HG03196 (cell line): ENCODE data around the gene VIPR2.

Experiments
- ATAC-seq: cut with Tn5 transposase; IDR thresholded peaks from one replicate; pipeline ENCODE4 v1.9.1; 2021; ENCODE audit not compliant: unreplicated experiment

Gene VIPR2

DNA sequence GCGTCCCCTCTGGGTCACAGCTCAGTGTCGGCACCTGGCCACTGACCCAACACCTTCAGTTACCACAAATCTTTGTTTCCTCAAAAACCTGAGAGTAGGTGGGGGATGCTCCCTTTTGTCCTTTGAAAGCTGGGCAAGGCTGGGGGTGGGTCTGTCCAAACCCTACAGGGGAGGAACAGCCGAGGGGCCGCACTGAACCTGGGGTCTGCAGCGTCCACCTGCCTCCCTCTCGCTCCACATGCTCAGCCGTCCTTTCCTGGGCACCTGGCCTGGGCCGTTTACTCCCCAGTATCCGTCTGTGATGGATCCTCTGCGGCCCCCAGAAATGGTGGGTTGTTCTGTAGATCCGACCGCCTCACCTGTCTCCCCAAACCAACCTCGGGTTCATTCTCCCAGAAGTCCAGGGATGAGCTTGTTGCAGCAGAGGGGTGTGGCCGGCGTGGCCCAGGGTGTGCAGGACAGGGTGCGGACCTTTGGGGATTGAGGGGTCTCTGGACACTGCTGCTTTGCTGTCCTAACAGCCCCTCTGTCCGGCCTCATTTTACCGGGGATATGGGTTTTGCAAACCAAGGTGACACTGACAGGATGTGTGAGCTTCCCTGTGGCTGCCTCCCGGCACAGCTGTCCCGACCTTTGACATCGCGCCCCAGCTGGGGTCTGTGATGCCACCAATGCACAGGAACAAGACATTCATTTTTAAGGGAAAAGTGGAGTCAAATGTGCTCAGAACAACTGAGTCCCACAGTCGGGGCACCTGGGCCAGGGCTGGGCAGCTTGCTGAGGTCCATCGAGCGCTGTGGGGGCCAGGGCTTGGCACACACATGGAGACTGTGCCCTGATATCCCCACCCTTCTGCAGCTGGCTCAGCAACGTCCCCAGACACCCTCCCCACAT is 115.9 kb downstream of the VIPR2 start:
- no peak for ATAC-seq

DNA sequence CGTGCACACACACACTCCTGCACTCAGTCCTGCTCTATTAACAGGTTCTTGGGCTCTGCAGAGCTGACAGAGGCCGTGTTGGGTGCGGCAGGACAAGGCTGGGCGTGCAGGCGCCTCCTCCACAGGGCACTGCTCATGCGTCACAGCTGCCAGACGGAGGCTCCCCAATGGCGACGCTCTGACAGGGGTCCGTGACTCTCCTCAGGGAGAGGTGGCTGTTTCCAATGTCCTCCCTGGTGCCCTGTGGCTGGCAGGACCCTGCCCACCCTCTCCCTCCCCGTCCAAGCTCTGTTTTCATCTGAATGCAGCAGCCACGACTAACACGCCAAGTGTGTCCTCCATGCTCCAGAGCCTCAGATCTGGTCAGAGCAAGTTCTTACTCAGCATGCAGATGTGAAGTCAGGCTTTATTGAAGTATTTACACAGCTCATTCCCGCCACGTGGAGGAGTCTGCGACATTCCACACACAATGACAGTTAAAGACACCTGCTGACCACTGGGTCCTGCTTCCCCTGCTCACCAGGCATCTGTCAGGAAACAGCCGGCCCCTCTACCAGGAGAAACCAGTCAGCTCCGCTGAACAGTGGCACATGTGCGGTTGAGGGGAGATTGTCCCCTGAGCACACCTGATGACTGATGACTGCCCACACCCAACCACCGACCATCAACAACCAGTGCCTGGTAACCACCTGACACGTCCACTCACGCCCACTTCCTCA is 116.7 kb downstream of the VIPR2 start:
- no peak for ATAC-seq

DNA sequence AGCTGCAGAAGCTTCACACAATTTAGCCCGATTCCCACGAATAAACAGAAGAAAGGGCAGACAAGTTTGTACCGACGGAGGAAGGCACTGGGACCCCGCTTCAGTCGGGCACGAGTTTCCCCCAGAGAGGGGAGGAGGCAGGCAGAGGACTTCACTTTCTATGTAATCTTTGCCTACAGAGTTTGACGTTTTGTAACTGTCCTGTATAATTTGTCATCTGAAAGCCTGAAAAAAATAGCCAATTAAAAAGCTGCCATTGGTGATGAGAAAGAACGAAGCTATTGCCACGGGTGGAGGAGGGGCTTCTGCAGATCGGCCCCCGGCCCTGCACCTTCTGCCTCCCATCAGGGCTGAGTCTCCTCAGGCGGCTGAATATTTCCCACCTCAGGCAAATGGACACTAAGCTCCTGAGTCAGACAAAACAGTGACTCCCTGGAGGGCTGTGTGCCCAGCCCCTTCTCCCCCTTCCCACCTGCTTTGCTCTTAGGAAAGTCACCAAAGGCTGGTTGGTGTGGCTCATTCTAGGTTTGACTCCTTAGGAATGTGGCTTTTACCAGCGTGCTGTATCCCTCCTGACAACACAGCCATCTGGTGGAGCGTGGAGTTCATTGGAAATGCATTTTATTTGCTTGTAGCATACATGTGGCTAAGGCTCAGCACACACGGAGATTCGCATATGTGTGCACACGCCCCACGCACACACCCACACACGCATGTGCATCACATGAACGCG is 117.4 kb downstream of the VIPR2 start:
- ATAC-seq = no peak

DNA sequence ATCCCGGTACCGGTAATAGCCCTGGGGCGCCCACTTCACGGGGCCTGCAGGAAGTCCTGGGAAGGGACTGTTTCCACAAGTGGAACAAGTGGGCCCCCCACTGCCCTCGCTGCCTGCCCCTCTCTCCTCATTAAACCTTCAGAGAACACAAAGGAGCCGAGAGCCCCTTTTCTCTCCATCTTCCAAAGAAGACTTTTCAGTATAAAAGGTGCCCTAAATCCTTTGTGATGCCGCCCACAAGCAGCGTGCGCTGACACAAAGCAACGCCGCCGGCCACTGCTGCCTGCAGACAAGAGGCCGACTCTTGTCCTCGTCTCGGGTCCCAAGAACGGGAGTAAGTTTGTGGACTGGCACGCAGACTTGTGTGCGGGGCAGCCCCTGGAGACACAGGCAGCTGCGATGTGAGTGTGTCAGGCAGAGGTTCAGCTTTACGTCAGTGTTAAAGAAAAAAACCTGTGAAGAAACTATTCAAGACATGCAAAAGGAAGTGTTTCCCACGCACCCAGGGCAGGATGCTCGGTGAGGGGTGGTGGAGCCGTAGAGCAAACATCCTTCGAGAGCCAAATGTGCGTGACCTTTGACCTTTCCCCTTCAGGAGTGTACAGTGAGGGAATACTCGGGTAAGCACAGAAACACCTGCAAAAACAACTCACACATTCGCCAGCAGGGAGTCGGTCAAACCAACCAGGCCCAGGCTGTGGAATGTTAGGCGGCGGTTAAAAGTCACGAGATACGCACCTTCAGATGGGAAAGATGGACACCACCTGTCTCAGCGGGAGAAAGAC is 118.2 kb downstream of the VIPR2 start:
- ATAC-seq = no peak

DNA sequence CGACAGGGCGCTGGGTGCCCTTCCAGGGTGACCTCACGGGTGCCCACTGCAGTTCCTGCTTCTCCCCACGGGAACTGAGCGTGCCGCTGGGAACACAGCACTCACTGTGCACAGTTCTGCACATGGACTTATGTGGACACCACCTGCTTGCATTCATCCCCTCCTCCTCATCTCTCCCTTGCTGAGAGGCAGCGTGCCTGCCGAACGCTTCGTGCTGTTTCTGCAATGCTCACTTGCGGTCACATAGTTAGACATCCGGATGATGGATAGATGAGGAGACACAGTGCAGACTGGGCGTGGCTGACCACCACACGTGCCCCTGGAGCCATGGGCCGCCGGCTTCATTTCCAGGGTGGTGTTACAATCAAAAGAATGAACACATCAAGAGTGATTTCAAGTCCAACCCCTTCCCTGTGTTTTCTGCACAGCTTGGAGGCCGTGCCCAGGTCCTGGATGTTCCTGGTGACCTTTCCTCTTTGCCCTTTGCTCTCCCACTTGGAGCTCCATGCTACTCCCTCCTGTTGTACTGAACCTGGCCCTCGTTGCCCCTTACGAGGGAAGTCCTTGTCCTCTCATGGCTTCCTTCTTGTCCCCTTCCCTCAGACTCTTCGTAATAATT is 119.4 kb downstream of the VIPR2 start:
- no peak for ATAC-seq

DNA sequence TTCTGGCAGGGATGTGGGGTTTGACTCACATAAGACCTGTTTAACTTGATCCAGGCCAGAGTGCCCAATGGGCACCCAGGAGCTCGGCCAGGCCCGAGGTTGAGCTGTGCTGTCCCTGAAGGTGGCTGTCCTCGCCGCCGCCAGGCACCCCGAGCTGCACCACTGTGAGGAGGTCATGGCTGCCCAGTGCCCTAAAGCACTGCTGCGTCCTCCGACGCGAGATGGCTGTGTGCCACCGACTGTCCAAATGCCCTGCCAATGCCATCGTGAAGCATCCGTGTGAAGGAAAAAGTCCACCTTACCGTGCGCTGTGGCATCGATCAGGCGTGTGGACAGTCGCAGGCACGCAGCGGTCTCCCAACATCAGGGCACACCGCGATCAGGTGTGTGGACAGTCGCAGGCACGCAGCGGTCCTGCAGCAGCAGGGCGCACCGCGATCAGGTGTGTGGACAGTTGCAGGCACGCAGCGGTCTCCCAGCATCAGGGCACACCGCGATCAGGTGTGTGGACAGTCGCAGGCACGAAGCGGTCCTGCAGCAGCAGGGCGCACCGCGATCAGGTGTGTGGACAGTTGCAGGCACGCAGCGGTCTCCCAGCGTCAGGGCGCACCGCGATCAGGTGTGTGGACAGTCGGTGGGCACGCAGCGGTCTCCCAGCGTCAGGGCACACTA is 120.3 kb downstream of the VIPR2 start:
- no peak for ATAC-seq

DNA sequence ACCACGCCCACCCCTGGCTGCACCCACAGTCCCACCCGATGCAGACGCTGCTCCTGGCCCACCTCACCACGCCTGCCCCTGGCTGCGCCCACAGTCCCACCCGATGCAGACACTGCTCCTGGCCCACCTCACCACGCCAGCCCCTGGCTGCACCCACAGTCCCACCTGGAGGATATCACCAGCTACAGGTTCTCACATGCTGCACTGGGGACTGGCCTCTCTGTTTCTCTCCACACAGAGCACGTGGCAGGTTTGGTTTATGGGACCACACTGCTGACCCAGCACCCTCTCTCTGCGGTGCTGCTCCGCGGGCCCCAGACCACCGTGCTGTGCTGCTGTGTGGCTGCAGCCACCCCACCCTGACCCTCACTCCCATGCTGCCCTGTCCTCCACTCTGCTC is 120.9 kb downstream of the VIPR2 start:
- ATAC-seq = no peak

DNA sequence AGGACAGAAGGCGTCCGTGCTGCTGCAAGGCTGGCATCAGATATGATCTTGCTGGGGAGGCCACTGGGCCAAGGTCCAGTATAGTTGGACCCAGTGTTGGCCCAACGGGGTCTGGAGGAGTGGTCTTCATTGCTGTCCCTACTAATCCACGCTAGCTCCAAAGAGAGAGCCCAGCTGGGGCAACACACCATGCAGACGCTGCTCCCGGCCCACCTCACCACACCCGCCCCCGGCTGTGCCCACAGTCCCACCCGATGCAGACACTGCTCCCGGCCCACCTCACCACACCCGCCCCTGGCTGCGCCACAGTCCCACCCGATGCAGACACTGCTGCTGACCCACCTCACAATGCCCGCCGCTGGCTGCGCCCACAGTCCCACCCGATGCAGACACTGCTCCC is 121.5 kb downstream of the VIPR2 start:
- ATAC-seq = no peak

DNA sequence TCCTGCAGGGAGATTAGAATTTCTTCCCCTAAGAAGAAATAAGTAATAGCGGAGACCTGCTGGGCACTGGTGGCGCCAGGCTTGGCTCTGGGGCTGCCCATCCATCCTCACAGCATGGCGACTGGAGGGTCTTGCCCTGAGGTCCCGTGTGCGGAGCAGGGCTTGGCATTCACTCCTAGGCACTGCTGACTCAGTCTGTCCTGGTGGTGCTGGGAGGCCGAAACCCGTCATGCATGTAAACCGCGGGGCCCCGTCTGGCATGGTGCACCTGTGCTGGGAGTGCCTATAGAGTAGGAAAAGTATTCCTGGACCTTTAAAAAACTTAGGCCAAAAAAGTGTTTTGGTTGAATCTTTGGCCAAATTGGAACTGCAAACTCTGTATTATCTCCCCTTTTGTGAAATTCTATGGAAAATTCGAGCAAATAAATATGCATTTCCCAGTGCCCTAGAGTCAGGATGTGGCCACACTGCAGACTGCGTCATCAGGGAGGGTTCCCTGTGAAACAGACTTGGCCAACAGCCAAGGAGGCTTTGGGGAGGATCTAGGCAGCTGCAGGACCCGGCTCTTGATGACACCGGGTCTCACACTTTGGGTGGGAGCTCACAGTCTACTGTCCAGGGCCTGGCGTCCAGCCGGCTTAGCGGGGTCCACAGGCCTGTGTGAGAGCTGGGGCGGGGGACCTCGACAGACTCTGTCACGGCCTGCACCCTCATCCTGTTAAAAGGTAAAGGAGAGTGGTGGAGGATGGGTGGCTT is 122.3 kb downstream of the VIPR2 start:
- ATAC-seq = no peak

DNA sequence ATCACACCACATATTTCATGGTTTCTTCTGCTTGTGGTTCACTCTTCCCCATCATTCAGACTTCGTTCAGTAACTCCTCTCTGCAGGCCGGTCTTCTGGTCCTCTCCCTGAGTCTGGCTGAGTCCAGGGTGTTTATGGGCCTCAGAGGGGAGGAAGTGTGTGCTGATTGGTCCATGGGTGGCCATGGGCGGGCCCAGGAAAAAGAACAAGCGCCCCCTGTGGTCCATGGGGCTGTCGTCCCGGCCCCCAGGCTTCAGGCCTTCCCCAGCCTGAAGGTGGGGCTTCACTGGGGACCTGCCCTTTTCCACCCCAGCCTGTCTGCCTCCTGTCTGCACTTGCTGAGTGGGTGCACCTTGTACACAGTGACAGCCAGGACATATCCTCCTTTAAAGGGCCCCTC is 123.7 kb downstream of the VIPR2 start:
- ATAC-seq = no peak

DNA sequence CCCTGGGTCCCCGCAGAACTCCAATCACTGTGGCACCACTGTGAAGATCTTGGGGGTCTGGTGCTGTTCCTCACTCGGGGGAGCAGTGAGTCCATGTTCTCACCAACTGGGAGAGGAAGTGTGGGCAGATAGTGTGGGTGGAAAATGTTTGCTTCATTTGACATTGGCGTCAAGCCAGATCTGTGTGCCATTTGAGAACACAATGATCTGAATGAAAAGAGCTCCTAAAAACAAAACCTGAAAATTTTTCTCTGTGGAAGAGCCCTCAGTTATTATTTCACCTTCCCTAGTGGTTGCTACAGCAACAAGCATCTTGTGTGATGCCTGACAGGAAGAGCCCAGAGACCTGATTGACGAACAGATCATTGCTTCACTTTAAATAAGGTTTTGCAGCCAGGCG is 125.6 kb downstream of the VIPR2 start:
- no peak for ATAC-seq

DNA sequence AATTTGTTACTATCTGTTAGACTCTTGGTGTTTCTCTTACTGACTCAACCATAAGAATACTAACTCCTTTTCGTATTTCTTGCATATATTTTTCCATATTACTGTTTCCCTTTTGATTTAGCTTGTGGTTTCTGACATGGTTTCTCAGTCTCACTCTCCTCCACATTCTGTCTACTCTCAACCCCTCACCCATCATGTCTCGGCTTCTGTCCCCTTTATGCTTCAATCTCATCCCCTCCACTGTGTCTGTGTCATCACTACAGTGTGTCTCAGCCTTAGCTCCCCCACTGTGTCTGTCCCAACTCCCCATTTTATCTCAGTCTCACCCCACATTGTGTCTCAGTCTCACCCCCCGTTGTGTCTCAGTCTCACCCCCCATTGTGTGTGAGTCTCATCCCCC is 126.9 kb downstream of the VIPR2 start:
- no peak for ATAC-seq

DNA sequence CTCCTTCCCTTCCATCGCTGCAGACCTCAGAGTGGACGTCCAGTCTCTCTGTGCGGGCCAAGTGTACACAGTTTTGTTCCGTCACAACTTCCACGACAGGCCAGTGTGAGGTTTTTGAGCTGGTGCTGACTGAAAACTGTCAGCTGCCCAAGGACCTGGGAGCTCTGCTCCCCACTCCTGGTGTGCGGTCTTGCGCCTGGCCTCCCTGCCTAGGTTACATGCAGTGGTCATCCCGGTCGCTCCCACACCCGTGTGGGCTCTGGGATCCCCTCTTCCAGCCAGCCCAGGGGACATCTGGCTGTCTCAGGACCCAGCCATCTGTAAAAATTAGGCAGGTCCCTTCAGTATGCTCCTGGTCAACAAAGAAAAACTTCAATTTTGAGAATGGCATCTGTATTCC is 127.5 kb downstream of the VIPR2 start:
- ATAC-seq = no peak

DNA sequence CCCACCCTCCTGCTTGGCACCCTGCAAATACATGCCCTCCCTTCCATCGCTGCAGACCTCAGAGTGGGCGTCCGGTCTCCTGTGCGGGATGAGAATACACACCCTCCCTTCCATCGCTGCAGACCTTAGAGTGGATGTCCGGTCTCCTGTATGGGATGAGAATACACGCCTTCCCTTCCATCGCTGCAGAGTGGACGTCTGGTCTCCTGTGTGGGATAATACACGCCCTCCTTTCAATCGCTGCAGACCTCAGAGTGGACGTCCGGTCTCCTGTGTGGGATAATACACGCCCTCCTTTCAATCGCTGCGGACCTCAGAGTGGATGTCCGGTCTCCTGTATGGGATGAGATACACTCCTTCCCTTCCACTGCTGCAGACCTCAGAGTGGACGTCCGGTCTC is 128.1 kb downstream of the VIPR2 start:
- no peak for ATAC-seq

DNA sequence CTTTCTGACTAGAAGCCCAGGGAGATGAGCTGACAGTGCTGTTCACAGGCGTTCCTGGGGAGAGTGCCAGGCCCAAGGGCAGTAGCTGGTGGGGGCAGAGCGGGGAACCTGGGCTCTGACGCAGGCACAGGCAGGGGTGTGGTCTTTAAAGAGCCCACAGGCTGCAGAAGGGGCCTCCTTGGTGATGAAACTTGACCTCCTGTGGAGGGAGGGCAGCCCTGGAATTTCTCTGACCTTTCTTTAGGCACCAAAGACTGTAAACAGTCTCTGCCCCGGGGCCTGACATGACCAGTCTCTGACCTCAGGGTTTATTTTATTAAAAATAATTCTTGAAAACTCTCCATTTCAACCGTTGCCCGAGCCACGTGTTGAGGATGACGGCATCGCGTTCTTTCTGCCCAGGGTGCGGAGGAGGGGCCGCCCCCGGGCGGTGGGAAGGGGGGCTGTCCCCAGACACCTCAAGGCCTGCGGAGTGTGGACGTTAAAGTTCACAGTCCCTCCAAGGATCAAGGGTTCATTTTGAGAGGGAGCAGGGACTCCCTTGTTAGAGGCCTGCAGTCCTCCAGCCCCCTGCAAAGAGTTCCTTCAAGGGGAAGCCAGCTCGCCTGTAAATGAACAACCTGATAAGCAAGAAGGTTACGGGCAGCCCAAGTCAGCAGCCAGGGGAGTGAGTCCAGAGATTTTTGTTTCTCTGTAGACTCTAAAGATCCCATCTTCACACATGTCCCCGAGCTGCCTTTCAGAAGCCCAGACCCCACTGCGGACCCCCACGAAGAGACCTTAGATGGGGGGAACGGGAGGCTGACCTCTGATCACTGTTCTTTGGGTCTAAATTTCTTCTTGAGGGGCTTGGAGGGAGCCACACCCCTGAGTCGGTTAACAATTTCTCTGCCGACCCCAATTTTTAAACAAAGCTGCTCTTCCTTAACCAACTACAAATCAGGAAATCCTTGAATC is 128.9 kb downstream of the VIPR2 start:
- no peak for ATAC-seq

DNA sequence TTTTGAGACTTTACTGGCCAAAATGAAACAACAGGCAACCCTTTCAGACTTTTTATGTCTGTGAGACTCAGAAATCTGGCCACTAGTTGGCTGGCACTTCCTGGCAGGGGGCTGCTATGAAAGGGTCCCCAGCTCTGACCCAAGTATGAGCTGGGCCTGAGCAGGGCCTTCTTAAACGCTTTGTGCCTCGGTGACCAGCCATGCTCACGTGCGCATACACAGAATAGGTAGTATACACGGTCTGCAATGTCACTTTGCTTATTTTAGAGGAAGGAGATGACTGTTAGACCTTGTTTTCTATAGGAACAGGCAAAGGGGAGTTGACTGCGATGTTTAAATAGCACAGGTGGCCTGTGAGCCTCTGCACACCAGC is 129.6 kb downstream of the VIPR2 start:
- no peak for ATAC-seq

DNA sequence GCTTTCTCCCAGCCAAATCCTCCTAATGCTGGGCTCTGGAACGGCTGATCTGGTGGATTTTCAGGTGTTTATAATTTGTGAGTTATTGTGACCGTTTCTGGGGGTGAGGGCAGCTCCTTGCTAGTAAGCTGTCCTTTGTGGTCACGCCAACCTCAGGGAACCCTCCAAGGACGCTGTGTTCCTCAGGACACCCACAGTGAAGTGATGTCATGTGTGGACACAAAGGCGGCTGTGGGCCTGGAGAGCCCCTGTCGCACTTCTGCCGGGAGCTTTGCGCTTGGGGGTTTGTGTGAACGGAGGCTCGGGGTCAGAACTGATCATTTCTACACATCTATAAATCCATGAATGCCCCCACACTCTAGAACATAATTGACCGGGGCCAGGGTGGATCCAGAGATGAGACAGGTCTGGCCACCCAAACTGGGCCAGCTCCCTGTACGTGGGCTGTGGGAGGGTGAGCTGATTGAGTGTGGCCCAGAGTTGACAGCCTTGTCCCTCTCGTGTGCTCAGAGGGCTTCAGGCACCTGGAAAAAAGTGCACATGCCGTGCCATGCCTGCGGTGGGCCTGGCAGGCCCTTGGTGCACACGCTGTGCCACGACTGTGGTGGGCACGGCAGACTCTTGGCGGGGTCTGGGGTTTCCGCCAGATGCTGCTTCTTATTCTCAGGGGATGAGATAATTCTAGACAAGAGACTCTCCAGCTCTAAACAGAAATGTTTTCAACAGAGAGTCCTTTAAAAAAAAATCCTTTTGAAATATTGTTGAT is 130.2 kb downstream of the VIPR2 start:
- ATAC-seq = no peak
